ENCODE data around the gene VTI1A. TPM values are rescaled to one million over a fixed set of nuclear protein-coding genes. Genes with fewer than 3 reads are reported as not detected.

VTI1A gene
- total RNA-seq, 1 experiment from 2014 or later: 44.4 TPM

- BruUV-seq (replicated peaks): no TSS peak
- no peak for DNase-seq (ENCODE audit: unreplicated experiment)
- POLR2A ChIA-PET: interaction anchor here (0.8 kb wide), 1 partner anchor 135 kb away, joined by 3 read pairs; no protein-coding TSS in a partner anchor
- no peak overlapping the region for H3K27ac Mint-ChIP-seq (ENCODE audit: low read depth, unreplicated experiment)
- no peak overlapping the region for H3K4me3 Mint-ChIP-seq (ENCODE audit: unreplicated experiment)
- TF ChIP-seq, protein P1, sequence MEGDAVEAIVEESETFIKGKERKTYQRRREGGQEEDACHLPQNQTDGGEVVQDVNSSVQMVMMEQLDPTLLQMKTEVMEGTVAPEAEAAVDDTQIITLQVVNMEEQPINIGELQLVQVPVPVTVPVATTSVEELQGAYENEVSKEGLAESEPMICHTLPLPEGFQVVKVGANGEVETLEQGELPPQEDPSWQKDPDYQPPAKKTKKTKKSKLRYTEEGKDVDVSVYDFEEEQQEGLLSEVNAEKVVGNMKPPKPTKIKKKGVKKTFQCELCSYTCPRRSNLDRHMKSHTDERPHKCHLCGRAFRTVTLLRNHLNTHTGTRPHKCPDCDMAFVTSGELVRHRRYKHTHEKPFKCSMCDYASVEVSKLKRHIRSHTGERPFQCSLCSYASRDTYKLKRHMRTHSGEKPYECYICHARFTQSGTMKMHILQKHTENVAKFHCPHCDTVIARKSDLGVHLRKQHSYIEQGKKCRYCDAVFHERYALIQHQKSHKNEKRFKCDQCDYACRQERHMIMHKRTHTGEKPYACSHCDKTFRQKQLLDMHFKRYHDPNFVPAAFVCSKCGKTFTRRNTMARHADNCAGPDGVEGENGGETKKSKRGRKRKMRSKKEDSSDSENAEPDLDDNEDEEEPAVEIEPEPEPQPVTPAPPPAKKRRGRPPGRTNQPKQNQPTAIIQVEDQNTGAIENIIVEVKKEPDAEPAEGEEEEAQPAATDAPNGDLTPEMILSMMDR (IDR thresholded peaks at IDR 0.05; ENCODE audit: unreplicated experiment): no peak
- intact Hi-C loops (cut with micrococcal nuclease): no loop called here
- H3K9me3 Mint-ChIP-seq (ENCODE audit: unreplicated experiment): peaks cover 12% of the 10 kb centered on the region
- H3K27me3 Mint-ChIP-seq (ENCODE audit: insufficient read depth, unreplicated experiment): no peaks in the 10 kb centered on the region
- no peaks in the 10 kb centered on the region for H3K36me3 Mint-ChIP-seq (ENCODE audit: insufficient read depth, unreplicated experiment)
- peaks cover 12% of the 10 kb centered on the region for H3K4me1 Mint-ChIP-seq (ENCODE audit: insufficient read depth, unreplicated experiment)
- CTCF ChIA-PET: no interaction called here
These were observed 342.2 kb downstream of the VTI1A start for GRCh38 chr10:112789248-112789647.

DNA sequence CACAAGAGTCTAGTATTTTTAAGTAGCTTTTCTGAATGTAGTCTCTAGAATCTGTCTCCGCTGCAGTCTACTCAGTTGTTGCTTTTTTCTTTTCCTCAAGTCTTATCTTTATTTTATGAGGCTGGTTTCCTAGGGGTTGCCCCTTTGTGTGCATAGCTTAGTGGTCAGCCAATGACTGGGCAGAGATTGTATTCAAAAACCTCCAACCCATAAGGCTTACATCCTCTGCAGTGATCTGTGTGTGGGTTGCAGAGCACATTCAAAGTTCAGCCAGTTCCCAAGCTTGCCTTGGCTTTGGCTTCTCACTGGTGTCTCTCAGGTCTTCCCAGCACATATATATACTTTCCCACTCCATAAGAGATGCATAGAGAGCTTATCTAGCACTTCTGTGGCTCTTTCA is 343.0 kb downstream of the VTI1A start:
- H3K9me3 Mint-ChIP-seq (ENCODE audit: unreplicated experiment): peaks cover 12% of the 10 kb centered on the region
- no peak for DNase-seq (ENCODE audit: unreplicated experiment)
- H3K4me1 Mint-ChIP-seq (ENCODE audit: insufficient read depth, unreplicated experiment): peaks cover 12% of the 10 kb centered on the region
- no peaks in the 10 kb centered on the region for H3K27me3 Mint-ChIP-seq (ENCODE audit: insufficient read depth, unreplicated experiment)
- TF ChIP-seq, protein P1 (IDR thresholded peaks at IDR 0.05; ENCODE audit: unreplicated experiment): no peak
- BruUV-seq (replicated peaks): no TSS peak
- no peak overlapping the region for H3K4me3 Mint-ChIP-seq (ENCODE audit: unreplicated experiment)
- ChIA-PET POLR2A (interaction anchor here (0.8 kb wide), 1 partner anchor 135 kb away, joined by 3 read pairs; no protein-coding TSS in a partner anchor), CTCF (interaction anchor here (0.6 kb wide), 1 partner anchor 318 kb away, joined by 3 read pairs; no protein-coding TSS in a partner anchor)
- H3K36me3 Mint-ChIP-seq (ENCODE audit: insufficient read depth, unreplicated experiment): no peaks in the 10 kb centered on the region
- intact Hi-C loops (cut with micrococcal nuclease): no loop called here
- H3K27ac Mint-ChIP-seq (ENCODE audit: low read depth, unreplicated experiment): no peak overlapping the region

DNA sequence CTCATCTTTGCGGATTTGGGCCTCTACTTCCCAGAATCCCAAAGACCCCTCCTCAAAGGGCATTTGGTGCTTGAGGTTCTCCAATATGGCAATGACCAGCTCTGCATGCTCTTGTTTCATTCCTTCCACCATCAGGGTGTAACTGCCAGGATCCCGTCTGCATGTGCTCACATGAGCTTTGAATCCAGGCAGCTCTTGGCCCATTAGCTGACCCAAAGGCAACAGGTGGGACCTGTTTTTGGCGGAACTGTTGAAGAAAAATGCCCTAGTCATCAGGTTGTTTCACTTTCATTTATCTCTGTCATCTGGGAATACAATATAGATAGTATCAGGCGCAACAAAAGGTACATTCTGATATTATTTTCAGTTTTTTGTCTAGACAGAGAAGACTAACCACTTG is 343.9 kb downstream of the VTI1A start:
- Mint-ChIP-seq H3K27ac (ENCODE audit: low read depth, unreplicated experiment) (no peak overlapping the region), H3K9me3 (ENCODE audit: unreplicated experiment) (peaks cover 12% of the 10 kb centered on the region), H3K4me3 (ENCODE audit: unreplicated experiment) (no peak overlapping the region), H3K4me1 (ENCODE audit: insufficient read depth, unreplicated experiment) (peaks cover 12% of the 10 kb centered on the region), H3K27me3 (ENCODE audit: insufficient read depth, unreplicated experiment) (no peaks in the 10 kb centered on the region), H3K36me3 (ENCODE audit: insufficient read depth, unreplicated experiment) (no peaks in the 10 kb centered on the region)
- no peak for DNase-seq (ENCODE audit: unreplicated experiment)
- intact Hi-C loops (cut with micrococcal nuclease): no loop called here
- TF ChIP-seq, protein P1 (IDR thresholded peaks at IDR 0.05; ENCODE audit: unreplicated experiment): no peak
- POLR2A ChIA-PET: no interaction called here
- BruUV-seq (replicated peaks): no TSS peak
- CTCF ChIA-PET: interaction anchor here (1.1 kb wide), 1 partner anchor 595 kb away, joined by 3 read pairs; no protein-coding TSS in a partner anchor

- Mint-ChIP-seq H3K4me3 (ENCODE audit: unreplicated experiment) (no peak overlapping the region), H3K27me3 (ENCODE audit: insufficient read depth, unreplicated experiment) (no peaks in the 10 kb centered on the region), H3K27ac (ENCODE audit: low read depth, unreplicated experiment) (no peak overlapping the region), H3K4me1 (ENCODE audit: insufficient read depth, unreplicated experiment) (peaks cover 12% of the 10 kb centered on the region), H3K9me3 (ENCODE audit: unreplicated experiment) (peaks cover 12% of the 10 kb centered on the region), H3K36me3 (ENCODE audit: insufficient read depth, unreplicated experiment) (no peaks in the 10 kb centered on the region)
- TF ChIP-seq, protein P1 (IDR thresholded peaks at IDR 0.05; ENCODE audit: unreplicated experiment): no peak
- BruUV-seq (replicated peaks): no TSS peak
- ChIA-PET CTCF (interaction anchor here (1.1 kb wide), 1 partner anchor 594 kb away, joined by 3 read pairs; no protein-coding TSS in a partner anchor), POLR2A (no interaction called here)
- DNase-seq (ENCODE audit: unreplicated experiment): no peak
- intact Hi-C loops (cut with micrococcal nuclease): no loop called here
These were observed 344.4 kb downstream of the VTI1A start for GRCh38 chr10:112791447-112791846.

Data from MCF 10A (cell line).